ENCODE data around the gene LZTS2. TPM values are rescaled to one million over a fixed set of nuclear protein-coding genes. Genes with fewer than 3 reads are reported as not detected.

Gene LZTS2
- total and polyA plus RNA-seq, 2 of the 4 experiments (the other 2 are of a cell fraction): 19.2 to 101 TPM

DNA sequence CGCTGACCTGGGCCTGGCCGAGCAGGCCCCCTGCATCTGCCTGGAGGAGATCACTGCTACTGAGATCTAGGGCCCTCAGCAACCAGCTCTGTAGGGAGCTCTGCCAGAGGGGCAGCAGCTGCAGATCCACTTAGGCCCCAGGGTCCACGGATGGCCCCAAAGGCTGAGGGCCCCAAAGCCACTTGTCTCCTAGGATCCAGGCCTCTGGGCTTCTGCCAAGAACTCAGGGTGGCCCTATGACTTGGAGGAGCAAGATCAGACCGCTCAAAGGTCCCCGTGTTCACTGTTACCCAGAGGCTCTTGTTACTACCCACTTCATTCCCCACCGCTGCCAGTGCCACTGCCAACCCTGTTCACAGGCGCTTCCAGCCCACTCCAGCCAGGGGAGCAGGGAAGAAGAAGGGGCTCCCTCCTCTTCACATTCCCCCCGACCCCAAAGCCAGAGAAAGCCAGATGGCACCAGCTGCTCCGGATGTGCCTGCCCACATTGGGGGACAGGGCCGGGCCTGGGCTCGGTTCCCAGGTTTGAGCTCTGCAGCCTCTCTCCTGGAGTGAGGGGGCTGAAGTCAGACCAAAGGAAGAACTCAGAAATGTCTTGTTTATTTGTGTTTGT lies 7.6 kb downstream of the LZTS2 start:
- Histone ChIP-seq H2AFZ (replicated peaks; ENCODE audit: low read length, poor library complexity) (no peak overlapping the region), H4K5ac (ENCODE audit: low read depth, low read length) (no peak overlapping the region; the same call in 1 of the 2 replicates), H3K4me2 (ENCODE audit: low read depth, low read length) (0 out of 2 replicates have a peak overlapping the region, but pooled peaks have one; percentile 1), H3K79me1 (ENCODE audit: low read depth in 1 of 2, low read length in 2 of 2) (peaks cover 21 to 64% of the 10 kb centered on the region in 2 experiments; a peak in 3 of 4 replicates), H4K8ac (ENCODE audit: low read depth in 2 of 2, low read length in 2 of 2) (peak overlapping the region in 1 of 2 experiments; percentile 63; a peak in 1 of 4 replicates), H2BK15ac (ENCODE audit: low read depth, low read length) (no peak overlapping the region), H3K27me3 (ENCODE audit: control insufficient read depth, insufficient read depth, low read length) (no peaks in the 10 kb centered on the region), H4K20me1 (ENCODE audit: insufficient read depth, low read length) (peaks cover 53% of the 10 kb centered on the region), H3K27ac (ENCODE audit: insufficient read depth, low read length) (peak overlapping the region; percentile 81), H4K91ac (ENCODE audit: insufficient read depth, low read depth, low read length) (peak overlapping the region; percentile 56), H3K9me3 (ENCODE audit: control insufficient read depth, insufficient read depth, low read length) (no peaks in the 10 kb centered on the region), H3K4me1 (ENCODE audit: control insufficient read depth, insufficient read depth, low read length) (peaks cover 28% of the 10 kb centered on the region), H3K4me3 (ENCODE audit: insufficient read depth, low read depth, low read length) (no peak overlapping the region), H2BK20ac (ENCODE audit: low read depth, low read length) (peak overlapping the region; percentile 51; the same call in 1 of the 2 replicates), H2BK5ac (ENCODE audit: low read depth, low read length, poor library complexity, severe bottlenecking) (peak overlapping the region; percentile 67), H3K18ac (ENCODE audit: low read depth, low read length) (peak overlapping the region; percentile 5; the same call in 1 of the 2 replicates), H2AK5ac (ENCODE audit: low read depth, low read length) (peak overlapping the region; percentile 29; the same call in 1 of the 2 replicates), H3K23ac (ENCODE audit: low read depth, low read length) (peak overlapping the region; percentile 65; the same call in 1 of the 2 replicates), H2BK120ac (ENCODE audit: low read depth, low read length) (peak overlapping the region; percentile 70), H3K9ac (ENCODE audit: low read depth, low read length) (0 out of 2 replicates have a peak overlapping the region, but pooled peaks have one; percentile 7), H2AK9ac (replicated peaks; ENCODE audit: low read depth, low read length, poor library complexity) (peak overlapping the region; percentile 39), H3K56ac (ENCODE audit: extremely low read depth, insufficient read depth, low read length) (no peak overlapping the region), H3K36me3 (ENCODE audit: control insufficient read depth, insufficient read depth, low read length) (peaks cover 47% of the 10 kb centered on the region), H3K14ac (replicated peaks; ENCODE audit: low read depth, low read length) (peak overlapping the region; percentile 30; the same call in 1 of the 2 replicates), H3K9me1 (ENCODE audit: insufficient read depth, low read length) (peaks cover 16% of the 10 kb centered on the region), H3K4ac (ENCODE audit: low read depth, low read length) (peak overlapping the region; percentile 63)
- DNase-seq (peak; percentile 66), ATAC-seq (ENCODE audit: low read depth) (peak; percentile 71)
- ChIA-PET POLR2A (ENCODE audit: unreplicated experiment) (interaction anchor here (1.0 kb wide), 1 partner anchor 8 kb away, joined by 5 read pairs; the partner anchor contains the start of gene LZTS2), CTCF (interaction anchor here (0.8 to 1.5 kb wide), 4 partner anchors 9 to 24 kb away, joined by 3 to 5 read pairs (median 4); partner anchors contain the start of genes PDZD7 and SFXN3)
- in situ Hi-C loops (cut with MboI; ENCODE audit: low sequenced_read_pairs) (no loop called here), intact Hi-C loops (cut with micrococcal nuclease) (no loop called here), dilution Hi-C loops (cut with HindIII; ENCODE audit: low sequenced_read_pairs, unreplicated experiment) (no loop called here)
- TSS peak; percentile 71 for BruUV-seq (replicated peaks)
- TF ChIP-seq SMC3 (IDR thresholded peaks at IDR 0.05; ENCODE audit: low read depth, low read length) (no peak), MAZ (IDR thresholded peaks at IDR 0.05; ENCODE audit: borderline replicate concordance, low read depth, low read length) (peak; percentile 41)
- 53% methylated on average over 2 of the region's 11 CpGs; no CpG with 5 or more reads in 1 of the 2 experiments for WGBS, 2 experiments (ENCODE audit: extremely low coverage in 2 of 2, insufficient read length in 1 of 2)

Data from IMR-90 (cell line).